MM.1S (cell line): ENCODE measurements around the gene PRKCA.

ENCODE experiments used
- CTCF ChIP-seq: fragments of 300-600 bp; sonication (generic); IDR thresholded peaks from 2 replicates; pipeline ENCODE4 v1.5.1; 2016; ENCODE audit warnings: antibody characterized with exemption, low read length, mixed read lengths
- EZH2 ChIP-seq: fragments of 300-600 bp; sonication (generic); optimal IDR thresholded peaks from 2 replicates; pipeline ENCODE3; 2017; ENCODE audit warnings: low read depth, mild to moderate bottlenecking, antibody characterized with exemption, low read length, mixed read lengths

- TF ChIP-seq CTCF: no peak
- no peak for TF ChIP-seq EZH2
These were observed 998 bp upstream of the PRKCA start for GRCh38 chr17:66301367-66301863.
